ENCODE measurements around the gene WDPCP. TPM values are rescaled to one million over a fixed set of nuclear protein-coding genes. Genes with fewer than 3 reads are reported as not detected.

Gene WDPCP
- total RNA-seq, 3 donors from 2014 or later, result 5.3 to 15.4 (median 7.5) TPM

DNA sequence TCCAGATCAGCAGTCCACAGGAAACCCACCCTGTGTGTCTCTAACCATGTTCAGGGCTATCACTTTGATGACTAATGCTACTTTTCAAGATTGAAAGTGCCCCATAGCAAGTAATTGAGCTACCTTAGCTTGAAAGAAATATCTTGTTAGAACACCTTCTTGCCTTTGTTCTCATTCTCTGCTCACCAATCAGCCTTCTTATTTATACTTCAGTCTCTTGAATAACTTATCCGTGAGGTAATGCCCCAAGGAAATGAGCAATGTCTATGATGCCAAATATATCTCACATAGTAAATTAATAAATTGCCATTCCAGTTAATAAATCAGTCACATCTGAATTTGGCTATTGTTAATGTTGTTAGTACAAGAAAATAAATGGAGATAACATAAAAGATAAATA lies 141.6 kb downstream of the WDPCP start:
- H3K36me3 ChIP-seq (ENCODE audit: low read depth), result no peaks in the 10 kb centered on the region
- ATAC-seq, result no peak
- TF ChIP-seq CTCF (IDR thresholded peaks at IDR 0.05), result no peak
- no peaks in the 10 kb centered on the region for H3K9me3 ChIP-seq
- no peak overlapping the region for H3K4me3 ChIP-seq
- no peak for DNase-seq
- H3K4me1 ChIP-seq (ENCODE audit: low read depth), result no peaks in the 10 kb centered on the region
- intact Hi-C loops (cut with DNase I, micrococcal nuclease), result no loop called here

GRCh38 chr2:63444565-63445288 lies 143.6 kb downstream of the WDPCP start:
- H3K36me3 ChIP-seq (ENCODE audit: low read depth), result no peaks in the 10 kb centered on the region
- H3K4me3 ChIP-seq, result no peak overlapping the region
- ATAC-seq (no peak), DNase-seq (no peak)
- TF ChIP-seq CTCF (IDR thresholded peaks at IDR 0.05), result no peak
- no peaks in the 10 kb centered on the region for H3K9me3 ChIP-seq
- intact Hi-C loops (cut with DNase I, micrococcal nuclease), result no loop called here
- no peaks in the 10 kb centered on the region for H3K4me1 ChIP-seq (ENCODE audit: low read depth)

- Histone ChIP-seq H3K4me1 (ENCODE audit: low read depth) (no peaks in the 10 kb centered on the region), H3K4me3 (no peak overlapping the region), H3K9me3 (no peaks in the 10 kb centered on the region), H3K36me3 (ENCODE audit: low read depth) (no peaks in the 10 kb centered on the region)
- DNase-seq (no peak), ATAC-seq (no peak)
- no peak for TF ChIP-seq CTCF (IDR thresholded peaks at IDR 0.05)
- intact Hi-C loops (cut with DNase I, micrococcal nuclease), result no loop called here
Observed at GRCh38 chr2:63440612-63441011, 147.7 kb downstream of the WDPCP start.

DNA sequence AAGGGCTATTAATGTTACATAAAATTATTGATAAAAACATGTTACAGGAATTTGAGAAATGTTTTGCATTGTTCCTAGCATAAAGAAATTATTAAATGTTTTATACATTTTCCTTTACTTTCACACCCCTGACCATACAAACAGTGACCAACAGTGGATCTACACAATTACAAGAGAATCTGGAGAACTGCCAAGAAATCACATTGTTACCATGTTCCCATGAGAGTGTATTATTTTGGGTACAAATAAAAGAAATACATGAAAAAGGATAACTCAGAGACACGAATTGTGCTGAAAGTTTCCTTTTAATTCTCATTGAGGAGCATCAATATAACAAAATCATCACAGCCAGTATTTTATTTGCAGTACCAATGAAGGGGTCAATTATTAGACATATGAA lies 150.1 kb downstream of the WDPCP start:
- no peak for TF ChIP-seq CTCF (IDR thresholded peaks at IDR 0.05)
- no peak for ATAC-seq
- no peaks in the 10 kb centered on the region for H3K9me3 ChIP-seq
- no peak for DNase-seq
- H3K36me3 ChIP-seq (ENCODE audit: low read depth), result no peaks in the 10 kb centered on the region
- H3K4me3 ChIP-seq, result no peak overlapping the region
- no peaks in the 10 kb centered on the region for H3K4me1 ChIP-seq (ENCODE audit: low read depth)
- intact Hi-C loops (cut with DNase I, micrococcal nuclease), result no loop called here

DNA sequence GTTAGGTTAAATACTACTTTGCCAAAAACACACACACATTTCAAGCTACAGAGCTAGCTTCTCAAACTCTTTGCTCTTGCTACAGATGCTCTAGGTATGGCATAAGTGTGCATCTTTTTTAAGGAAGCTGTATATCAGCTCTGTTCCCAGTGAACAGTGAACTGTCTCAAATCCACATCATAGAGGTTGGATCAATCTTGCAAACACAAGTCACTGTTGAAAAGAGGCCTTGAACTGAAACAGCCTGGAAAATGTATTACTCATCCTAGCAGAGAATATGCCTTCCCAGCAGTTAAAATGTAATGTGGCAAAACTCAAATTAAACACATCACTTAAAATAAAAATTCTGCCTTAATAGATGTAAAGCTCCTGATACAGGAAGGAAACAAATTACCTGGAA lies 151.8 kb downstream of the WDPCP start:
- ATAC-seq (no peak), DNase-seq (no peak)
- H3K4me1 ChIP-seq (ENCODE audit: low read depth), result no peaks in the 10 kb centered on the region
- H3K4me3 ChIP-seq, result no peak overlapping the region
- no peak for TF ChIP-seq CTCF (IDR thresholded peaks at IDR 0.05)
- H3K36me3 ChIP-seq (ENCODE audit: low read depth), result no peaks in the 10 kb centered on the region
- H3K9me3 ChIP-seq, result no peaks in the 10 kb centered on the region
- intact Hi-C loops (cut with DNase I, micrococcal nuclease), result no loop called here

DNA sequence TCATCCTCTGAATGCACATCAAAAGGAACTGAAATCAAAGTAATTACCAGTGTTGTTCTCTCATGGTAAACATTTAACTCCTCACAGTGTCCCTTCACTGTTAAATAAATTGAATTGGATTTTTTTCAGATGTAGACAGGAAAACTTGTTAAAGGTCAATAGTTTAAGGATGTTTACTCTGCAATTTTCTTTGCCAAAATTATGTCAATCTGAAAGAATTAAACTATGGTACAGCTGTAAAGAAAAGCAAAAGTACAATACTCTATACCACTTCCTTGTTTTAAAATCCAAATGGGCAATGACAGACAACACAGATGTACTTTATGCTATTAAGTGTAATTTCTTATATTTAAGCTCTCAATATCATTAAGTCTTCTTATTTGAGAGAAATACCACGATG lies 153.2 kb downstream of the WDPCP start:
- no peaks in the 10 kb centered on the region for H3K4me1 ChIP-seq (ENCODE audit: low read depth)
- intact Hi-C loops (cut with DNase I, micrococcal nuclease), result no loop called here
- H3K36me3 ChIP-seq (ENCODE audit: low read depth), result no peaks in the 10 kb centered on the region
- DNase-seq, result no peak
- no peak for TF ChIP-seq CTCF (IDR thresholded peaks at IDR 0.05)
- H3K9me3 ChIP-seq, result no peaks in the 10 kb centered on the region
- no peak overlapping the region for H3K4me3 ChIP-seq
- no peak for ATAC-seq

All from mucosa of descending colon (tissue), 3 donors.